Measurements from ENCODE around the gene ANK2. TPM values are rescaled to one million over a fixed set of nuclear protein-coding genes. Genes with fewer than 3 reads are reported as not detected.

The ANK2 gene
- total and polyA plus RNA-seq, 2 of the 13 experiments (the other 11 are each of a cell fraction or from before 2014, with no cell fraction given): 2.7 to 15.1 TPM

DNA sequence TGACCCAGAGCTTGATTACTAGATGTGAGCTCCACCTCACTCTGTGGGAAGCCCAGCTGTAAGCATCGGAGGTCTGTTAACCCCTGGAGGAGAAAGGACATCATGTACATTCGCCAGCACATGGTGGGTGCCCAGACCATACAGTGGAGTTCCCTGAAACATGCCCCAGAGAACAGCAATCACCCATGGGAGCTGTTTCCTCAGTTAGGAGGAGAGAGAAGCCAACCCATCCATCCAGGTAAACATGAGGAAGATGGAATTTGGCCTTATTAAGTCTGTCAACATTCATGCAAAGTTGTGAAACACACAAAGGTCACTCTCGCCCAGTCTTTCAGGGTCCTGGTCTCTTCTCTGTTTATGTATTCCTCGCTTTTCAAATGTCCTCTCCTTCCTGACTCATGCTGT, 354.7 kb downstream of the ANK2 start (continued):
- TF ChIP-seq ZFP90 (CRISPR knock-in tag; IDR thresholded peaks at IDR 0.05; ENCODE audit: borderline replicate concordance) (peak; percentile 70; the same call in 1 of the 2 replicates), HNF4G (IDR thresholded peaks at IDR 0.05; ENCODE audit: borderline replicate concordance, low read depth, low read length) (peak; percentile 99), HNF4G (CRISPR knock-in tag; IDR thresholded peaks at IDR 0.05; ENCODE audit: borderline replicate concordance, low read depth) (peak; percentile 91), ZNF670 (CRISPR knock-in tag; IDR thresholded peaks at IDR 0.05; ENCODE audit: borderline replicate concordance) (no peak), SAP130 (CRISPR knock-in tag; IDR thresholded peaks at IDR 0.05; ENCODE audit: low read depth) (peak; percentile 68), ZFP36L1 (CRISPR knock-in tag; IDR thresholded peaks at IDR 0.05) (no peak), FOXK2 (IDR thresholded peaks at IDR 0.05) (peak; percentile 85), CHD4 (IDR thresholded peaks at IDR 0.05; ENCODE audit: borderline replicate concordance, low read length) (no peak), FOXM1 (CRISPR knock-in tag; IDR thresholded peaks at IDR 0.05) (no peak), TRIM24 (CRISPR knock-in tag; IDR thresholded peaks at IDR 0.05) (no peak), ZNF724P (CRISPR knock-in tag; IDR thresholded peaks at IDR 0.05; ENCODE audit: borderline replicate concordance) (no peak), TP53 (CRISPR knock-in tag; conservative IDR thresholded peaks at IDR 0.05) (0 out of 2 replicates have a peak, but pooled peaks have one; percentile 52), ZEB1 (IDR thresholded peaks at IDR 0.05; ENCODE audit: insufficient replicate concordance, low read depth) (peak; percentile 86), ZNF768 (CRISPR knock-in tag; IDR thresholded peaks at IDR 0.05) (no peak), KLF12 (CRISPR knock-in tag; IDR thresholded peaks at IDR 0.05; ENCODE audit: borderline replicate concordance) (0 out of 2 replicates have a peak, but pooled peaks have one; percentile 46), RXRA (CRISPR knock-in tag; IDR thresholded peaks at IDR 0.05) (peak; percentile 45; the same call in 1 of the 2 replicates)
- TF ChIP-seq, protein P1, sequence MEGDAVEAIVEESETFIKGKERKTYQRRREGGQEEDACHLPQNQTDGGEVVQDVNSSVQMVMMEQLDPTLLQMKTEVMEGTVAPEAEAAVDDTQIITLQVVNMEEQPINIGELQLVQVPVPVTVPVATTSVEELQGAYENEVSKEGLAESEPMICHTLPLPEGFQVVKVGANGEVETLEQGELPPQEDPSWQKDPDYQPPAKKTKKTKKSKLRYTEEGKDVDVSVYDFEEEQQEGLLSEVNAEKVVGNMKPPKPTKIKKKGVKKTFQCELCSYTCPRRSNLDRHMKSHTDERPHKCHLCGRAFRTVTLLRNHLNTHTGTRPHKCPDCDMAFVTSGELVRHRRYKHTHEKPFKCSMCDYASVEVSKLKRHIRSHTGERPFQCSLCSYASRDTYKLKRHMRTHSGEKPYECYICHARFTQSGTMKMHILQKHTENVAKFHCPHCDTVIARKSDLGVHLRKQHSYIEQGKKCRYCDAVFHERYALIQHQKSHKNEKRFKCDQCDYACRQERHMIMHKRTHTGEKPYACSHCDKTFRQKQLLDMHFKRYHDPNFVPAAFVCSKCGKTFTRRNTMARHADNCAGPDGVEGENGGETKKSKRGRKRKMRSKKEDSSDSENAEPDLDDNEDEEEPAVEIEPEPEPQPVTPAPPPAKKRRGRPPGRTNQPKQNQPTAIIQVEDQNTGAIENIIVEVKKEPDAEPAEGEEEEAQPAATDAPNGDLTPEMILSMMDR (CRISPR knock-in tag; IDR thresholded peaks at IDR 0.05): 0 out of 2 replicates have a peak, but pooled peaks have one; percentile 6
- TF ChIP-seq, protein P2, sequence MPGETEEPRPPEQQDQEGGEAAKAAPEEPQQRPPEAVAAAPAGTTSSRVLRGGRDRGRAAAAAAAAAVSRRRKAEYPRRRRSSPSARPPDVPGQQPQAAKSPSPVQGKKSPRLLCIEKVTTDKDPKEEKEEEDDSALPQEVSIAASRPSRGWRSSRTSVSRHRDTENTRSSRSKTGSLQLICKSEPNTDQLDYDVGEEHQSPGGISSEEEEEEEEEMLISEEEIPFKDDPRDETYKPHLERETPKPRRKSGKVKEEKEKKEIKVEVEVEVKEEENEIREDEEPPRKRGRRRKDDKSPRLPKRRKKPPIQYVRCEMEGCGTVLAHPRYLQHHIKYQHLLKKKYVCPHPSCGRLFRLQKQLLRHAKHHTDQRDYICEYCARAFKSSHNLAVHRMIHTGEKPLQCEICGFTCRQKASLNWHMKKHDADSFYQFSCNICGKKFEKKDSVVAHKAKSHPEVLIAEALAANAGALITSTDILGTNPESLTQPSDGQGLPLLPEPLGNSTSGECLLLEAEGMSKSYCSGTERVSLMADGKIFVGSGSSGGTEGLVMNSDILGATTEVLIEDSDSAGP (CRISPR knock-in tag; IDR thresholded peaks at IDR 0.05; ENCODE audit: borderline replicate concordance): peak; percentile 26; the same call in 1 of the 2 replicates
- TF ChIP-seq, protein P3, sequence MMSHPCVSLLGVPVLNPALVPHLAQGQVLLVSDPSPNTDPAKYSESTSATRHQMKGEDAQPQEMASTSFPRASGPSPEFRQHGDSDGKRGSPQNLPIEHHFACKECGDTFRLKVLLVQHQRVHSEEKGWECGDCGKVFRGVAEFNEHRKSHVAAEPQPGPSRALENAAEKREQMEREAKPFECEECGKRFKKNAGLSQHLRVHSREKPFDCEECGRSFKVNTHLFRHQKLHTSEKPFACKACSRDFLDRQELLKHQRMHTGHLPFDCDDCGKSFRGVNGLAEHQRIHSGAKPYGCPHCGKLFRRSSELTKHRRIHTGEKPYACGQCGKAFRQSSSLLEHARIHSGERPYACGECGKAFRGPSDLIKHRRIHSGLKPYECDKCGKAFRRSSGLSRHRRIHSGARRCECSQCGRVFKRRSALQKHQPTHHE (CRISPR knock-in tag; IDR thresholded peaks at IDR 0.05; ENCODE audit: borderline replicate concordance): 0 out of 2 replicates have a peak, but pooled peaks have one; percentile 62
- TF ChIP-seq, protein P4, sequence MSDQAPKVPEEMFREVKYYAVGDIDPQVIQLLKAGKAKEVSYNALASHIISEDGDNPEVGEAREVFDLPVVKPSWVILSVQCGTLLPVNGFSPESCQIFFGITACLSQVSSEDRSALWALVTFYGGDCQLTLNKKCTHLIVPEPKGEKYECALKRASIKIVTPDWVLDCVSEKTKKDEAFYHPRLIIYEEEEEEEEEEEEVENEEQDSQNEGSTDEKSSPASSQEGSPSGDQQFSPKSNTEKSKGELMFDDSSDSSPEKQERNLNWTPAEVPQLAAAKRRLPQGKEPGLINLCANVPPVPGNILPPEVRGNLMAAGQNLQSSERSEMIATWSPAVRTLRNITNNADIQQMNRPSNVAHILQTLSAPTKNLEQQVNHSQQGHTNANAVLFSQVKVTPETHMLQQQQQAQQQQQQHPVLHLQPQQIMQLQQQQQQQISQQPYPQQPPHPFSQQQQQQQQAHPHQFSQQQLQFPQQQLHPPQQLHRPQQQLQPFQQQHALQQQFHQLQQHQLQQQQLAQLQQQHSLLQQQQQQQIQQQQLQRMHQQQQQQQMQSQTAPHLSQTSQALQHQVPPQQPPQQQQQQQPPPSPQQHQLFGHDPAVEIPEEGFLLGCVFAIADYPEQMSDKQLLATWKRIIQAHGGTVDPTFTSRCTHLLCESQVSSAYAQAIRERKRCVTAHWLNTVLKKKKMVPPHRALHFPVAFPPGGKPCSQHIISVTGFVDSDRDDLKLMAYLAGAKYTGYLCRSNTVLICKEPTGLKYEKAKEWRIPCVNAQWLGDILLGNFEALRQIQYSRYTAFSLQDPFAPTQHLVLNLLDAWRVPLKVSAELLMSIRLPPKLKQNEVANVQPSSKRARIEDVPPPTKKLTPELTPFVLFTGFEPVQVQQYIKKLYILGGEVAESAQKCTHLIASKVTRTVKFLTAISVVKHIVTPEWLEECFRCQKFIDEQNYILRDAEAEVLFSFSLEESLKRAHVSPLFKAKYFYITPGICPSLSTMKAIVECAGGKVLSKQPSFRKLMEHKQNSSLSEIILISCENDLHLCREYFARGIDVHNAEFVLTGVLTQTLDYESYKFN (CRISPR knock-in tag; conservative IDR thresholded peaks at IDR 0.05): peak; percentile 96
- TF ChIP-seq, protein P5, sequence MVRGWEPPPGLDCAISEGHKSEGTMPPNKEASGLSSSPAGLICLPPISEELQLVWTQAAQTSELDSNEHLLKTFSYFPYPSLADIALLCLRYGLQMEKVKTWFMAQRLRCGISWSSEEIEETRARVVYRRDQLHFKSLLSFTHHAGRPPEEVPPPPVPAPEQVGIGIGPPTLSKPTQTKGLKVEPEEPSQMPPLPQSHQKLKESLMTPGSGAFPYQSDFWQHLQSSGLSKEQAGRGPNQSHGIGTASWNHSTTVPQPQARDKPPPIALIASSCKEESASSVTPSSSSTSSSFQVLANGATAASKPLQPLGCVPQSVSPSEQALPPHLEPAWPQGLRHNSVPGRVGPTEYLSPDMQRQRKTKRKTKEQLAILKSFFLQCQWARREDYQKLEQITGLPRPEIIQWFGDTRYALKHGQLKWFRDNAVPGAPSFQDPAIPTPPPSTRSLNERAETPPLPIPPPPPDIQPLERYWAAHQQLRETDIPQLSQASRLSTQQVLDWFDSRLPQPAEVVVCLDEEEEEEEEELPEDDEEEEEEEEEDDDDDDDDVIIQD (CRISPR knock-in tag; IDR thresholded peaks at IDR 0.05; ENCODE audit: low read depth): peak; percentile 91
